HUES48 (cell line): Measurements from ENCODE around the gene TMLHE.
A peak's percentile ranks its signal among the peaks of the same experiment; 100 is the strongest.
"Not testable (repeated sequence)": the region's sequence is repeated elsewhere in the genome, so short reads cannot be mapped to it uniquely, and the experiment has no call there.

ENCODE experiments used
- H3K27ac ChIP-seq: one replicate; pipeline ENCODE4 v1.7.0; 2013; ENCODE audit warnings: low read depth, low read length, inconsistent platforms
- H3K27me3 ChIP-seq: 2 replicates; pipeline ENCODE4 v1.6.1; 2013; ENCODE audit warnings: mild to moderate bottlenecking, low read length; ENCODE audit not compliant: control insufficient read depth, insufficient read depth
- H3K36me3 ChIP-seq: 2 replicates; pipeline ENCODE4 v1.6.1; 2013; ENCODE audit warnings: low read length; ENCODE audit not compliant: control insufficient read depth, insufficient read depth
- H3K4me1 ChIP-seq: 2 replicates; pipeline ENCODE4 v1.6.1; 2013; ENCODE audit warnings: mild to moderate bottlenecking, low read length; ENCODE audit not compliant: control insufficient read depth, insufficient read depth
- H3K4me3 ChIP-seq: 2 replicates; pipeline ENCODE4 v1.5.1; 2013; ENCODE audit warnings: mild to moderate bottlenecking, low read depth, low read length
- H3K9ac ChIP-seq: 2 replicates; pipeline ENCODE4 v1.6.1; 2013; ENCODE audit warnings: mild to moderate bottlenecking, low read depth, low read length, moderate library complexity
- H3K9me3 ChIP-seq: 2 replicates; pipeline ENCODE4 v1.6.1; 2013; ENCODE audit warnings: low read length; ENCODE audit not compliant: control insufficient read depth, insufficient read depth

TMLHE gene

GRCh38 chrX:155612312-155613224 lies at the start of gene TMLHE, which contains the start of gene SPRY3:
Gene TMLHE, minus strand, starts transcription at chrX:155612952. Its CDS starts 67,676 bp downstream, at chrX:155545276.
Gene SPRY3, plus strand, starts transcription at chrX:155612586.
- peak within 1 kb of the TSS; percentile 51 for H3K27ac ChIP-seq
- no peaks in the 10 kb centered on the region for H3K27me3 ChIP-seq

DNA sequence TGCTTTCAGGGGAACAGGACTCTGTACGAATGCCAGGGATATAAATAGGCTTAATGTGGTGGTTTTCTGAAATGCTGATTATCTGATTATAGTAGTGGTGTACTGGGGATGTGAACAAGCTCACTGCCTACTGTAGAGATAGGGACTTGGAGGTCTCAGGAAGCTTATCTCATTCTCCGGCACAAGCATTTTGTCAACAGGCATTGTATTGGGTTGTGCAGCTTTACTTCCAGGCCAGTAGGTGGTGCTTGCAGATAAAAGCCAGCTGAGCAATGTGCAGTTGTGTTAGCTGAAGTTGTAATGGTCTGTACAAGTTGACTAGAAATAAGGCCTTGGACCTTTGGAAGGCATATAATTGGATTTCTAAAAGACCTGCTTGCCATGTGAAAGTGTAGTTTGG lies 49.5 kb upstream of the TMLHE start:
- no peaks in the 10 kb centered on the region for H3K27me3 ChIP-seq
- H3K36me3 ChIP-seq, result no peaks in the 10 kb centered on the region
- H3K4me1 ChIP-seq, result no peaks in the 10 kb centered on the region
- H3K9me3 ChIP-seq, result peaks cover 34% of the 10 kb centered on the region
- no peak overlapping the region for H3K27ac ChIP-seq
- no peak overlapping the region for H3K9ac ChIP-seq
- no peak overlapping the region for H3K4me3 ChIP-seq

More at GRCh38 chrX:155612312-155613224, at the start of gene TMLHE, which contains the start of gene SPRY3:
- H3K36me3 ChIP-seq, result no peaks in the 10 kb centered on the region
- peaks cover 40% of the 10 kb centered on the region for H3K9me3 ChIP-seq
- peak within 1 kb of the TSS; percentile 80 for H3K4me3 ChIP-seq
- H3K9ac ChIP-seq, result peak within 1 kb of the TSS; percentile 76
- no peaks in the 10 kb centered on the region for H3K4me1 ChIP-seq

DNA sequence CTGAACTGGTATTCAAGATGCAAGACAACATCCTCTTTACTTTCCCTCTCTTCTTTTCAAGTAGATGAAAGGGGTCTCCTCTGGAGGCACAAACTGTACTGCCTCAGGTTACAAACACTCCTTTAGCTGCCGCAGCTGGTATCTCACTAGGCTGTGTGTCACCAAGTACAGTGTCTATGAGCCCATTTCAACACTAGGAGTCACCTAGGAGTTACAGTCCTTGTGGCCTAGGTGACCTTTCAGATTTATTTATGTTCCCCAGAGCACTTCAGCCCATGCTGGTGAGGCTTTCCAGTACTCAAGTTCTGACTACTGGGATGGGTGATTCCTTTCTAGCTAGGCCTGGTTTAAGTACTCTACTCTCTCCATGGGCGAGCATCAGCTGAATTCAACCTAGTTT lies 32.4 kb upstream of the TMLHE start:
- no peak overlapping the region for H3K27ac ChIP-seq
- no peaks in the 10 kb centered on the region for H3K27me3 ChIP-seq
- peaks cover 24% of the 10 kb centered on the region; the same call in 1 of the 2 replicates for H3K9me3 ChIP-seq
- H3K4me3 ChIP-seq, result no peak overlapping the region
- H3K4me1 ChIP-seq, result no peaks in the 10 kb centered on the region
- no peaks in the 10 kb centered on the region for H3K36me3 ChIP-seq
- no peak overlapping the region for H3K9ac ChIP-seq

GRCh38 chrX:155643240-155643639 lies 30.5 kb upstream of the TMLHE start:
- Histone ChIP-seq H3K36me3 (no peaks in the 10 kb centered on the region), H3K27me3 (no peaks in the 10 kb centered on the region), H3K9me3 (peaks cover 24% of the 10 kb centered on the region; the same call in 1 of the 2 replicates), H3K27ac (no peak overlapping the region), H3K4me3 (no peak overlapping the region), H3K9ac (no peak overlapping the region), H3K4me1 (no peaks in the 10 kb centered on the region)

DNA sequence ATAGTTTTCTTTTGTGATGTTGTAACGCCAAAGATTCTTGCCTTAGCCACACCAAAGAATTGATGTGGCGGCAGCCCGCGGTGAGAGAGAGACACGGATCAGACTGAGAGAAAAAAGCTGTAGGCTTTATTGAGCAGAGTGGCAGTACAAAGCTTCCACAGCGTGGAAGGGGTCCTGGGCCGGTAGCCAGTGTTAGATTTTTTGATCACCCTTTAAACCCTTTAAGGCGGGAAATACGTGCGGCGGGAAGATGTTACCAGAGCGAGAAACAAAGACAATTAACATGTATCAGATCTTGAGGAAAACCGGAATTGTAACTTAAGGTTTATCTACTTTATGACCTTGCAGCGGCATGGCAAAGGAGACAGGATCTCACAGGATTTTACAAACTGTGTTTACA lies 28.6 kb upstream of the TMLHE start:
- H3K9me3 ChIP-seq, result peaks cover 24% of the 10 kb centered on the region; the same call in 1 of the 2 replicates
- H3K4me1 ChIP-seq, H3K27me3 ChIP-seq, H3K27ac ChIP-seq, H3K36me3 ChIP-seq: not testable (repeated sequence)
- H3K4me3 ChIP-seq, result peak overlapping the region; percentile 51
- peak overlapping the region; percentile 76 for H3K9ac ChIP-seq

GRCh38 chrX:155637714-155638113 lies 25.0 kb upstream of the TMLHE start:
- Histone ChIP-seq H3K36me3 (no peaks in the 10 kb centered on the region), H3K27ac (no peak overlapping the region), H3K4me3 (no peak overlapping the region), H3K9ac (no peak overlapping the region), H3K4me1 (0 out of 2 replicates have a peak, but pooled peaks cover 3% of the 10 kb centered on the region), H3K27me3 (no peaks in the 10 kb centered on the region), H3K9me3 (peaks cover 13% of the 10 kb centered on the region; the same call in 1 of the 2 replicates)

DNA sequence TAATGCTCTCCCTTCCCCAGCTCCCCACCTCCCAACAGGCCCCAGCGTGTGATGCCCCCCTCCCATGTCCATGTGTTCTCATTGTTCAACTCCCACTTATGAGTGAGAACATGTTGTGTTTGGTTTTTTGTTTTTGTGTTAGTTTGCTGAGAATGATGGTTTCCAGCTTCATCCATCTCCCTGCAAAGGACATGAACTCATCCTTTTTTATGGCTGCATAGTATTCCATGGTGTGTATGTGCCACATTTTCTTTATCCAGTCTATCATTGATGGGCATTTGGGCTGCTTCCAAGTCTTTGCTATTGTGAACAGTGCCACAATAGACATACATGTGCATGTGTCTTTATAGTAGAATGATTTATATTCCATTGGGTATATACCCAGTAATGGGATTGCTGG lies 22.3 kb upstream of the TMLHE start:
- H3K9me3 ChIP-seq, result peaks cover 30% of the 10 kb centered on the region

GRCh38 chrX:155632431-155633100 lies 19.8 kb upstream of the TMLHE start:
- H3K4me3 ChIP-seq, result no peak overlapping the region
- no peaks in the 10 kb centered on the region for H3K36me3 ChIP-seq
- no peak overlapping the region for H3K27ac ChIP-seq
- 0 out of 2 replicates have a peak, but pooled peaks cover 1% of the 10 kb centered on the region for H3K4me1 ChIP-seq
- no peaks in the 10 kb centered on the region for H3K27me3 ChIP-seq
- H3K9ac ChIP-seq, result no peak overlapping the region
- peaks cover 34% of the 10 kb centered on the region for H3K9me3 ChIP-seq

More for the DNA sequence above, 22.3 kb upstream of the TMLHE start:
- H3K9ac ChIP-seq, H3K4me3 ChIP-seq, H3K4me1 ChIP-seq, H3K27ac ChIP-seq, H3K36me3 ChIP-seq, H3K27me3 ChIP-seq: not testable (repeated sequence)

DNA sequence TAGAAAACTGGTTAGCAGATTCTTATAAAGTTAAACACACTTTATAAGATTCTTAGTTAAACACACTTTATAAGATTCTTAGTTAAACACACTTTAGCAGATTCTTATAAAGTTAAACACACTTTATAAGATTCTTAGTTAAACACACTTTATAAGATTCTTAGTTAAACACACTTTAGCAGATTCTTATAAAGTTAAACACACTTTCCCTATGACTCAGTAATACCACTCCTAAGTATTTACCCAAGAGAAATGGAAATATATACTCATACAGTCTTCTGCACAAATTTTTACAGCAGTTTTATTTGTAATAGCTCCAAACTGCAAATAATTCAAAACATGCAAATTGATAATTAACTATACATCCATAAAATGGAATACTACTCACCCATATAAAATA lies 7.4 kb upstream of the TMLHE start:
- not testable (repeated sequence) for H3K4me1 ChIP-seq, H3K36me3 ChIP-seq, H3K27me3 ChIP-seq, H3K27ac ChIP-seq, H3K4me3 ChIP-seq, H3K9ac ChIP-seq
- H3K9me3 ChIP-seq, result peaks cover 27% of the 10 kb centered on the region

DNA sequence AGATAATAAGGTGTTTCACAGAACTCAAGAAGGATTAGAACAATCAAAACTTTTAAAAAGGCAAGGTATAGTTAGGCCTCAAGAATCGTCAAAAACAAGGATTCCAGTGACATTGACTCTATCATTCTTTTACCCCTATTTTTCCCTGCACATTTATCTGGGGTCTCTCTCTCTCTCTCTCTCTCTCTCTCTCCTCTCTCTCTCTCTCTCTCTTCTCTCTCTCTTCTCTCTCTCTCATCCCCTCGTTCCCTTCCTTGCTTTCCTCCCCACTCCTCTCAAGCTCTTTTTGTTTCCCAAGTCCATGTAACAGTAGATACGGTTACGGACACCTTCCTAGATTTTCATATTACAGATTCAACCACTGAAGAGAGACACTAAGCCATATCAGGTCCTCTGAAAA lies 3.2 kb upstream of the TMLHE start:
- Histone ChIP-seq H3K27ac (no peak overlapping the region), H3K9ac (no peak overlapping the region), H3K4me1 (no peaks in the 10 kb centered on the region), H3K36me3 (no peaks in the 10 kb centered on the region), H3K27me3 (no peaks in the 10 kb centered on the region), H3K4me3 (no peak overlapping the region), H3K9me3 (peaks cover 45% of the 10 kb centered on the region)
